ENCODE measurements around the gene PARD6B. TPM values are rescaled to one million over a fixed set of nuclear protein-coding genes. Genes with fewer than 3 reads are reported as not detected.

Gene PARD6B
- total and polyA plus RNA-seq, 2 of the 13 experiments (the other 11 are each of a cell fraction or from before 2014, with no cell fraction given), result 6.9 to 22.2 TPM

DNA sequence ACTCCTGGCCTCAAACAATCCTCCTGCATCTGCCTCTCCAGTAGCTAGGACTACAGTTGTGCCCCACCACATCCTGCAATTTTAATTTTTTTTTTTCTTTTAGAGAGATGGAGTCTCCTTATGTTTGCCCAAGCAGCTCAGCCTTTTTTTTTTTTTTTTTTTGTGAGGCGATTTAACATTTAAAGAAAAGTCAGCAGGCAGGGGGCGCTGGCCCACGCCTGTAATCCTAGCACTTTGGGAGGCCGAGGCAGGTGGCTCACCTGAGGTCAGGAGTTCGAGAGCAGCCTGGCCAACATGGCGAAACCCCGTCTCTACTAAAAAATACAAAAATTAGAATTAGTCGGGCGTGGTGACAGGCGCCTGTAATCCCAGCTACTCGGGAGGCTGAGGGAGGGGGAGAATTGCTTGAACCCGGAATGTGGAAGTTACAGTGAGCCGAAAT lies 62.2 kb downstream of the PARD6B start (continued):
- TF ChIP-seq, protein P1, sequence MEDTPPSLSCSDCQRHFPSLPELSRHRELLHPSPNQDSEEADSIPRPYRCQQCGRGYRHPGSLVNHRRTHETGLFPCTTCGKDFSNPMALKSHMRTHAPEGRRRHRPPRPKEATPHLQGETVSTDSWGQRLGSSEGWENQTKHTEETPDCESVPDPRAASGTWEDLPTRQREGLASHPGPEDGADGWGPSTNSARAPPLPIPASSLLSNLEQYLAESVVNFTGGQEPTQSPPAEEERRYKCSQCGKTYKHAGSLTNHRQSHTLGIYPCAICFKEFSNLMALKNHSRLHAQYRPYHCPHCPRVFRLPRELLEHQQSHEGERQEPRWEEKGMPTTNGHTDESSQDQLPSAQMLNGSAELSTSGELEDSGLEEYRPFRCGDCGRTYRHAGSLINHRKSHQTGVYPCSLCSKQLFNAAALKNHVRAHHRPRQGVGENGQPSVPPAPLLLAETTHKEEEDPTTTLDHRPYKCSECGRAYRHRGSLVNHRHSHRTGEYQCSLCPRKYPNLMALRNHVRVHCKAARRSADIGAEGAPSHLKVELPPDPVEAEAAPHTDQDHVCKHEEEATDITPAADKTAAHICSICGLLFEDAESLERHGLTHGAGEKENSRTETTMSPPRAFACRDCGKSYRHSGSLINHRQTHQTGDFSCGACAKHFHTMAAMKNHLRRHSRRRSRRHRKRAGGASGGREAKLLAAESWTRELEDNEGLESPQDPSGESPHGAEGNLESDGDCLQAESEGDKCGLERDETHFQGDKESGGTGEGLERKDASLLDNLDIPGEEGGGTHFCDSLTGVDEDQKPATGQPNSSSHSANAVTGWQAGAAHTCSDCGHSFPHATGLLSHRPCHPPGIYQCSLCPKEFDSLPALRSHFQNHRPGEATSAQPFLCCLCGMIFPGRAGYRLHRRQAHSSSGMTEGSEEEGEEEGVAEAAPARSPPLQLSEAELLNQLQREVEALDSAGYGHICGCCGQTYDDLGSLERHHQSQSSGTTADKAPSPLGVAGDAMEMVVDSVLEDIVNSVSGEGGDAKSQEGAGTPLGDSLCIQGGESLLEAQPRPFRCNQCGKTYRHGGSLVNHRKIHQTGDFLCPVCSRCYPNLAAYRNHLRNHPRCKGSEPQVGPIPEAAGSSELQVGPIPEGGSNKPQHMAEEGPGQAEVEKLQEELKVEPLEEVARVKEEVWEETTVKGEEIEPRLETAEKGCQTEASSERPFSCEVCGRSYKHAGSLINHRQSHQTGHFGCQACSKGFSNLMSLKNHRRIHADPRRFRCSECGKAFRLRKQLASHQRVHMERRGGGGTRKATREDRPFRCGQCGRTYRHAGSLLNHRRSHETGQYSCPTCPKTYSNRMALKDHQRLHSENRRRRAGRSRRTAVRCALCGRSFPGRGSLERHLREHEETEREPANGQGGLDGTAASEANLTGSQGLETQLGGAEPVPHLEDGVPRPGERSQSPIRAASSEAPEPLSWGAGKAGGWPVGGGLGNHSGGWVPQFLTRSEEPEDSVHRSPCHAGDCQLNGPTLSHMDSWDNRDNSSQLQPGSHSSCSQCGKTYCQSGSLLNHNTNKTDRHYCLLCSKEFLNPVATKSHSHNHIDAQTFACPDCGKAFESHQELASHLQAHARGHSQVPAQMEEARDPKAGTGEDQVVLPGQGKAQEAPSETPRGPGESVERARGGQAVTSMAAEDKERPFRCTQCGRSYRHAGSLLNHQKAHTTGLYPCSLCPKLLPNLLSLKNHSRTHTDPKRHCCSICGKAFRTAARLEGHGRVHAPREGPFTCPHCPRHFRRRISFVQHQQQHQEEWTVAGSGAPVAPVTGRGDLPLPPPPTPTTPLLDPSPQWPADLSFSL (CRISPR knock-in tag; IDR thresholded peaks at IDR 0.05), result 0 out of 2 replicates have a peak, but pooled peaks have one; percentile 33
- TF ChIP-seq ZNF709 (CRISPR knock-in tag; IDR thresholded peaks at IDR 0.05) (peak; percentile 41; the same call in 1 of the 2 replicates), ZMYM3 (CRISPR knock-in tag; IDR thresholded peaks at IDR 0.05) (peak; percentile 88), RARA (CRISPR knock-in tag; IDR thresholded peaks at IDR 0.05) (0 out of 2 replicates have a peak, but pooled peaks have one; percentile 47), ZNF460 (CRISPR knock-in tag; IDR thresholded peaks at IDR 0.05; ENCODE audit: borderline replicate concordance) (peak; percentile 95), ZNF292 (CRISPR knock-in tag; IDR thresholded peaks at IDR 0.05; ENCODE audit: borderline replicate concordance, low read depth) (0 out of 2 replicates have a peak, but pooled peaks have one; percentile 42), YEATS4 (CRISPR knock-in tag; IDR thresholded peaks at IDR 0.05; ENCODE audit: borderline replicate concordance) (0 out of 2 replicates have a peak, but pooled peaks have one; percentile 4), KDM1A (CRISPR knock-in tag; IDR thresholded peaks at IDR 0.05) (0 out of 2 replicates have a peak, but pooled peaks have one; percentile 28), RCOR2 (CRISPR knock-in tag; IDR thresholded peaks at IDR 0.05) (0 out of 2 replicates have a peak, but pooled peaks have one; percentile 55), ZMYM2 (CRISPR knock-in tag; IDR thresholded peaks at IDR 0.05) (peak; percentile 92)
- TF ChIP-seq, protein P2, sequence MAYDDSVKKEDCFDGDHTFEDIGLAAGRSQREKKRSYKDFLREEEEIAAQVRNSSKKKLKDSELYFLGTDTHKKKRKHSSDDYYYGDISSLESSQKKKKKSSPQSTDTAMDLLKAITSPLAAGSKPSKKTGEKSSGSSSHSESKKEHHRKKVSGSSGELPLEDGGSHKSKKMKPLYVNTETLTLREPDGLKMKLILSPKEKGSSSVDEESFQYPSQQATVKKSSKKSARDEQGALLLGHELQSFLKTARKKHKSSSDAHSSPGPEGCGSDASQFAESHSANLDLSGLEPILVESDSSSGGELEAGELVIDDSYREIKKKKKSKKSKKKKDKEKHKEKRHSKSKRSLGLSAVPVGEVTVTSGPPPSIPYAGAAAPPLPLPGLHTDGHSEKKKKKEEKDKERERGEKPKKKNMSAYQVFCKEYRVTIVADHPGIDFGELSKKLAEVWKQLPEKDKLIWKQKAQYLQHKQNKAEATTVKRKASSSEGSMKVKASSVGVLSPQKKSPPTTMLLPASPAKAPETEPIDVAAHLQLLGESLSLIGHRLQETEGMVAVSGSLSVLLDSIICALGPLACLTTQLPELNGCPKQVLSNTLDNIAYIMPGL (CRISPR knock-in tag; IDR thresholded peaks at IDR 0.05; ENCODE audit: borderline replicate concordance in 1 of 2, low read depth in 1 of 2), result peak; percentile 35 to 69; a peak in 1 of 4 replicates
- TF ChIP-seq, protein P3, sequence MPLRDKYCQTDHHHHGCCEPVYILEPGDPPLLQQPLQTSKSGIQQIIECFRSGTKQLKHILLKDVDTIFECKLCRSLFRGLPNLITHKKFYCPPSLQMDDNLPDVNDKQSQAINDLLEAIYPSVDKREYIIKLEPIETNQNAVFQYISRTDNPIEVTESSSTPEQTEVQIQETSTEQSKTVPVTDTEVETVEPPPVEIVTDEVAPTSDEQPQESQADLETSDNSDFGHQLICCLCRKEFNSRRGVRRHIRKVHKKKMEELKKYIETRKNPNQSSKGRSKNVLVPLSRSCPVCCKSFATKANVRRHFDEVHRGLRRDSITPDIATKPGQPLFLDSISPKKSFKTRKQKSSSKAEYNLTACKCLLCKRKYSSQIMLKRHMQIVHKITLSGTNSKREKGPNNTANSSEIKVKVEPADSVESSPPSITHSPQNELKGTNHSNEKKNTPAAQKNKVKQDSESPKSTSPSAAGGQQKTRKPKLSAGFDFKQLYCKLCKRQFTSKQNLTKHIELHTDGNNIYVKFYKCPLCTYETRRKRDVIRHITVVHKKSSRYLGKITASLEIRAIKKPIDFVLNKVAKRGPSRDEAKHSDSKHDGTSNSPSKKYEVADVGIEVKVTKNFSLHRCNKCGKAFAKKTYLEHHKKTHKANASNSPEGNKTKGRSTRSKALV (CRISPR knock-in tag; IDR thresholded peaks at IDR 0.05), result peak; percentile 60; the same call in 1 of the 2 replicates
- TF ChIP-seq, protein P4, sequence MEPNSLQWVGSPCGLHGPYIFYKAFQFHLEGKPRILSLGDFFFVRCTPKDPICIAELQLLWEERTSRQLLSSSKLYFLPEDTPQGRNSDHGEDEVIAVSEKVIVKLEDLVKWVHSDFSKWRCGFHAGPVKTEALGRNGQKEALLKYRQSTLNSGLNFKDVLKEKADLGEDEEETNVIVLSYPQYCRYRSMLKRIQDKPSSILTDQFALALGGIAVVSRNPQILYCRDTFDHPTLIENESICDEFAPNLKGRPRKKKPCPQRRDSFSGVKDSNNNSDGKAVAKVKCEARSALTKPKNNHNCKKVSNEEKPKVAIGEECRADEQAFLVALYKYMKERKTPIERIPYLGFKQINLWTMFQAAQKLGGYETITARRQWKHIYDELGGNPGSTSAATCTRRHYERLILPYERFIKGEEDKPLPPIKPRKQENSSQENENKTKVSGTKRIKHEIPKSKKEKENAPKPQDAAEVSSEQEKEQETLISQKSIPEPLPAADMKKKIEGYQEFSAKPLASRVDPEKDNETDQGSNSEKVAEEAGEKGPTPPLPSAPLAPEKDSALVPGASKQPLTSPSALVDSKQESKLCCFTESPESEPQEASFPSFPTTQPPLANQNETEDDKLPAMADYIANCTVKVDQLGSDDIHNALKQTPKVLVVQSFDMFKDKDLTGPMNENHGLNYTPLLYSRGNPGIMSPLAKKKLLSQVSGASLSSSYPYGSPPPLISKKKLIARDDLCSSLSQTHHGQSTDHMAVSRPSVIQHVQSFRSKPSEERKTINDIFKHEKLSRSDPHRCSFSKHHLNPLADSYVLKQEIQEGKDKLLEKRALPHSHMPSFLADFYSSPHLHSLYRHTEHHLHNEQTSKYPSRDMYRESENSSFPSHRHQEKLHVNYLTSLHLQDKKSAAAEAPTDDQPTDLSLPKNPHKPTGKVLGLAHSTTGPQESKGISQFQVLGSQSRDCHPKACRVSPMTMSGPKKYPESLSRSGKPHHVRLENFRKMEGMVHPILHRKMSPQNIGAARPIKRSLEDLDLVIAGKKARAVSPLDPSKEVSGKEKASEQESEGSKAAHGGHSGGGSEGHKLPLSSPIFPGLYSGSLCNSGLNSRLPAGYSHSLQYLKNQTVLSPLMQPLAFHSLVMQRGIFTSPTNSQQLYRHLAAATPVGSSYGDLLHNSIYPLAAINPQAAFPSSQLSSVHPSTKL (CRISPR knock-in tag; IDR thresholded peaks at IDR 0.05), result peak; percentile 34; the same call in 1 of the 2 replicates

Measured in HepG2 (cell line).